Astrocyte of the spinal cord (primary cell): ENCODE data around the gene SLC4A9.

ENCODE experiments used
- DNase-seq: peaks from one replicate; pipeline ENCODE4 v3.0.0; 2011; ENCODE audit warnings: low read depth, low spot score
- H3K4me3 ChIP-seq: 2 replicates; pipeline ENCODE4 v1.5.1; 2011; ENCODE audit warnings: low read depth, mild to moderate bottlenecking, low read length, moderate library complexity
- CTCF ChIP-seq: IDR thresholded peaks from 2 replicates; pipeline ENCODE4 v1.5.1; 2012; ENCODE audit warnings: low read depth, mild to moderate bottlenecking, low read length, inconsistent platforms
- in situ Hi-C: cut with HindIII; loops from 2 replicates; pipeline ENCODE4 v1.10.0; 2017; ENCODE audit warnings: low sequenced_read_pairs

The SLC4A9 gene

GRCh38 chr5:140318792-140319191 lies 41.2 kb upstream of the SLC4A9 start:
- in situ Hi-C loops = no loop called here
- H3K4me3 ChIP-seq = no peak overlapping the region
- no peak for DNase-seq
- no peak for TF ChIP-seq CTCF

DNA sequence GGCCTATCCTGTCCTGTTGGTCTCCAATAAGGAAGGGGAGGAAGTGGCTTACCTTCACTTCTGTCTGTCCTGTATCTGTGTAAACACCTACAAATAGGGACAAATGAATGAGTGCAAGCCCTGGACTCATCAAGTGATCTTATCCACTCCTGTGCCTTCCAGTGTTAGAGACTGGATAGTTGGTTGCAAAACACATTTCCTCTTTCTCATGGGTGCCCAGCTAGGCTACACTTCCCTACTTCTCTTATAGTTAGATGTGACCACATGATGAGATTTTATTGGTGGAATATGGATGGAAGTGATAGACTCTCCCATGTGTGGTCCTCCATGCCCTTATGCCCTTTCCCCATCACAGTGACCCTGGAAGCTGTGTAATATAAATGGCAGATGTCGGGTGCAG lies 40.2 kb upstream of the SLC4A9 start:
- H3K4me3 ChIP-seq = no peak overlapping the region
- no peak for DNase-seq

DNA sequence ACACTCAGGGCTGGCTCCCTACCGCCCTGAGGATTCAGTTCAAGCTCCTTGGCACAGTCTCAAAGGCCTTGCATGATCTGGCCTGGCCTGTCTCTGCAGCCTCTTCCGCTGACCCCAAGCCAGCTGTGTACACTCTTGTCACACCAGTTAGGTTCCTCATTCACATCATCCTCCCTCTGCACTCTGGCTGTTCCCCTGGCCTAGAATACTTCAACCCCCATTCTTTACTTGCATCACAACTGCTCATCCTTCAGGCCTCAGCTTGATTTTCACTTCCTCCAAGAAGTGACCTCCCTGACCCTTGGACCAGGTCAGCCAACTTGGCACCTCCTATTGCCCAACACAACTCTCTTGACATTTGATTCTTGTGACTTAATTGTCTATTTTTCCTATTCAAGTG lies 38.2 kb upstream of the SLC4A9 start:
- no peak for TF ChIP-seq CTCF
- no peak overlapping the region for H3K4me3 ChIP-seq
- in situ Hi-C loops = no loop called here
- no peak for DNase-seq

More for the DNA sequence above, 40.2 kb upstream of the SLC4A9 start:
- in situ Hi-C loops = no loop called here
- no peak for TF ChIP-seq CTCF

- no peak overlapping the region for H3K4me3 ChIP-seq
- DNase-seq = peak; percentile 94
- no peak for TF ChIP-seq CTCF
- in situ Hi-C loops = no loop called here
These were observed 37.0 kb upstream of the SLC4A9 start for GRCh38 chr5:140322751-140323731.

DNA sequence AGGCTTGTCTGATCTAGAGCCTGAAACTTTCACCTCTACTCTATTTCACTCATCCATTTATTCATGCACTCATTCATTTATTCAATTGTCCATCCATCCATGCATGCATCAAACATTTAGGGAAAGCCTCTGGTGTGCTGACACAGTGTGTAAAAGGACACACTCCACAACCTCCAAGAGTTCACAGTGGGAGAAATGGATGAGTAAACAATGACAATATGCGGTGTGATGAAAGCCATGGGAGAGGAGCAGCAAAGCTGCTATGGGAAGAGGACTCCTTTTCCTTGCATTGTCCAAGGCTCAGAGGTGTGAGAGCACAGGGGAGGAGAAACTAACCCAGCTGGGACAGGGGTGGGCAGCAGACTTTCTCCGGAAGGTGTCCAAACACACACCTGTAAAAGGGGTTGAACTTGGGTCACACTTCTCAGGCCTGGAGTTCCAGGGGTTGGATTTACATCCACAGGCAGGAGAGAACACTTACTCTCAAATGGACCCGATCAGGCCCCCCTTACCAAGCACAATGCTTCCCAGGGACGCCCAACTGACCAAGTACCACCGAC lies 35.9 kb upstream of the SLC4A9 start:
- in situ Hi-C loops = no loop called here

More for the DNA sequence above, 35.9 kb upstream of the SLC4A9 start:
- TF ChIP-seq CTCF = no peak
- no peak for DNase-seq
- H3K4me3 ChIP-seq = no peak overlapping the region
